Osteoblast (primary cell): ENCODE results near the gene PURB. TPM values are rescaled to one million over a fixed set of nuclear protein-coding genes. Genes with fewer than 3 reads are reported as not detected.
A peak's percentile ranks its signal among the peaks of the same experiment; 100 is the strongest.

Experiments used
- DNase-seq: peaks from one replicate; pipeline ENCODE4 v3.0.0; 2011; ENCODE audit warnings: low spot score, mixed read lengths; ENCODE audit not compliant: insufficient read length; ENCODE audit errors: missing footprints
- H2AFZ ChIP-seq: 2 replicates; pipeline ENCODE4 v1.6.0; 2011; ENCODE audit warnings: mild to moderate bottlenecking, low read length
- H3K27ac ChIP-seq: 2 replicates; pipeline ENCODE4 v1.5.1; 2011; ENCODE audit warnings: mild to moderate bottlenecking, low read depth, low read length, moderate library complexity
- H3K27me3 ChIP-seq: 2 replicates; pipeline ENCODE4 v1.6.0; 2012; ENCODE audit warnings: mild to moderate bottlenecking, control low read depth, inconsistent platforms, low read length, moderate library complexity; ENCODE audit not compliant: insufficient read depth
- H3K36me3 ChIP-seq: 2 replicates; pipeline ENCODE4 v1.5.1; 2011; ENCODE audit warnings: mild to moderate bottlenecking, low read length, control low read depth, moderate library complexity; ENCODE audit not compliant: insufficient read depth
- H3K4me1 ChIP-seq: 2 replicates; pipeline ENCODE4 v1.5.1; 2011; ENCODE audit warnings: mild to moderate bottlenecking, low read length, control low read depth, moderate library complexity; ENCODE audit not compliant: insufficient read depth
- H3K4me2 ChIP-seq: 2 replicates; pipeline ENCODE4 v1.6.0; 2011; ENCODE audit warnings: mild to moderate bottlenecking, low read length; ENCODE audit not compliant: insufficient read depth
- H3K4me3 ChIP-seq: fragments of 200-600 bp; sonication (generic); 3 replicates; pipeline ENCODE4 v1.5.1; 2012; ENCODE audit warnings: mild to moderate bottlenecking, low read length, inconsistent platforms; ENCODE audit not compliant: insufficient read depth
- H3K79me2 ChIP-seq: 2 replicates; pipeline ENCODE4 v1.6.0; 2012; ENCODE audit warnings: mild to moderate bottlenecking, low read length, control low read depth, inconsistent platforms; ENCODE audit not compliant: insufficient read depth
- H3K9me3 ChIP-seq: 2 replicates; pipeline ENCODE4 v1.5.1; 2011; ENCODE audit warnings: low read depth, low read length, control low read depth
- H4K20me1 ChIP-seq: 2 replicates; pipeline ENCODE4 v1.6.0; 2012; ENCODE audit warnings: mild to moderate bottlenecking, low read length, control low read depth; ENCODE audit not compliant: insufficient read depth
- total RNA-seq: library from RNA; depleted of rRNA; stranded (reverse); fragments of >200 nt; gene quantifications from 2 replicates; pipeline ENCODE4 v1.2.3, GENCODE V29; 2012
- TF ChIP-seq, protein P1 (sequence below): IDR thresholded peaks from 2 replicates; pipeline ENCODE4 v1.5.1; 2011; ENCODE audit warnings: mild to moderate bottlenecking, low read depth, low read length, moderate library complexity; ENCODE audit errors: extremely low read depth

The PURB gene
- total RNA-seq, 1 donor, result 22.8 TPM

DNA sequence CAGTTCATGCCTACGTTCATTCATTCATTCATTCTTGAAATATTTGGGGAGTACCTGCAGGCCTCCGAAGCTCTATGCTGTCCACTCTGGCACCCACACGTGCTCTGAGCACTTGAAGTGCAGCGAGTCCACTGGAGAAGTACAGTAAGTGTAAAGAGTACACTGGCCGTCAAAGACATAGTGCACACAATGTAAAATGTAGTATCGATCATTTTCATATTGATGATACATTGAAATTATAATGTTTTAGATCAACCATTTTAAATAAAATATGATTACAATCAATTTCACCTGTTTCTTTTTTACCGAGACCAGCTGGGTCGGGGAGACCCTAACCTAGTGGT is 37.0 kb upstream of the PURB start:
- no peak overlapping the region for H2AFZ ChIP-seq
- no peak overlapping the region for H3K27ac ChIP-seq
- H3K4me2 ChIP-seq, result no peak overlapping the region
- H3K79me2 ChIP-seq, result no peaks in the 10 kb centered on the region
- no peaks in the 10 kb centered on the region for H3K9me3 ChIP-seq
- H3K4me1 ChIP-seq, result no peaks in the 10 kb centered on the region
- H3K4me3 ChIP-seq, result no peak overlapping the region
- TF ChIP-seq, protein P1, sequence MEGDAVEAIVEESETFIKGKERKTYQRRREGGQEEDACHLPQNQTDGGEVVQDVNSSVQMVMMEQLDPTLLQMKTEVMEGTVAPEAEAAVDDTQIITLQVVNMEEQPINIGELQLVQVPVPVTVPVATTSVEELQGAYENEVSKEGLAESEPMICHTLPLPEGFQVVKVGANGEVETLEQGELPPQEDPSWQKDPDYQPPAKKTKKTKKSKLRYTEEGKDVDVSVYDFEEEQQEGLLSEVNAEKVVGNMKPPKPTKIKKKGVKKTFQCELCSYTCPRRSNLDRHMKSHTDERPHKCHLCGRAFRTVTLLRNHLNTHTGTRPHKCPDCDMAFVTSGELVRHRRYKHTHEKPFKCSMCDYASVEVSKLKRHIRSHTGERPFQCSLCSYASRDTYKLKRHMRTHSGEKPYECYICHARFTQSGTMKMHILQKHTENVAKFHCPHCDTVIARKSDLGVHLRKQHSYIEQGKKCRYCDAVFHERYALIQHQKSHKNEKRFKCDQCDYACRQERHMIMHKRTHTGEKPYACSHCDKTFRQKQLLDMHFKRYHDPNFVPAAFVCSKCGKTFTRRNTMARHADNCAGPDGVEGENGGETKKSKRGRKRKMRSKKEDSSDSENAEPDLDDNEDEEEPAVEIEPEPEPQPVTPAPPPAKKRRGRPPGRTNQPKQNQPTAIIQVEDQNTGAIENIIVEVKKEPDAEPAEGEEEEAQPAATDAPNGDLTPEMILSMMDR, result no peak
- no peaks in the 10 kb centered on the region for H3K36me3 ChIP-seq
- DNase-seq, result no peak
- H4K20me1 ChIP-seq, result no peaks in the 10 kb centered on the region
- no peaks in the 10 kb centered on the region for H3K27me3 ChIP-seq

DNA sequence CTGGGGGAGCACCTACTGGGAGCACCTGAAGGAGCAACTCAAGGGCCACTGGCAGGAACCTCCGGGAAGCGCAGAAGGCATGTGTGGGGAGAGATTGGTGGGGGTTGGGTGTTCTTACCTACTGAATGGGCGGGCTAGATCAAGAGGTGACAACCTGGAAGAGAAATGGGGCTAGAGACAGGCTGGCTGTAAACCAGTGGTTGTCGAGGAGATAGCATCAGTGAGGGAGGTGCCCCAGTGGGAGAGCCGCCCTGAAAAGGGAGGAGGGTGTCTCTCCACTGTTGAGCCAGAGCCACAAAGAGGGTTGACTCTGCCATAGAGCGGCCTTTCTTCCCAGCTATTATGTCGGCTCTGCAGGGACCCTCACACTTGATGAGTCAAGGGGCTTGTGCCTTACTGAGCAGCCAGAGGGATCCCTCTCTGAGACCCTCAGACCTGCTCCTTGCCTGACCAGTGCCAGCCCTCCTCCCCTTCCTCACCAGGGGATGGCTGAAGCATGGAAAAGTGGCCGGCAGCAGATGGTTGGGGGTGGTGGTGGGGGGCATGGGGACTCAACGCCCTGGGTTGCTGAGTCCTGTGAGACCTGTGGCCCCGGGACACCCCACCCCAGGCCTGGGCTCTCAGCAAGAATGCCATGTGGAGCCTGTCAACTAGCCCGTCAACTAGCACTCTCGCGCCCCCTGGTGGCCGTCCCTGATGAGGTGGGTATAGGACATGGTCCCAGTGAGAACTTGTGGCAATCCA is 36.4 kb upstream of the PURB start:
- H3K36me3 ChIP-seq, result no peaks in the 10 kb centered on the region
- H3K9me3 ChIP-seq, result no peaks in the 10 kb centered on the region
- no peak overlapping the region for H3K4me3 ChIP-seq
- H3K27ac ChIP-seq, result no peak overlapping the region
- H3K79me2 ChIP-seq, result no peaks in the 10 kb centered on the region
- no peaks in the 10 kb centered on the region for H4K20me1 ChIP-seq
- H3K4me1 ChIP-seq, result no peaks in the 10 kb centered on the region
- H2AFZ ChIP-seq, result no peak overlapping the region
- TF ChIP-seq, protein P1, result peak; percentile 73
- H3K4me2 ChIP-seq, result no peak overlapping the region
- H3K27me3 ChIP-seq, result no peaks in the 10 kb centered on the region
- DNase-seq, result peak; percentile 93

- no peak overlapping the region for H3K4me3 ChIP-seq
- H3K4me2 ChIP-seq, result no peak overlapping the region
- no peaks in the 10 kb centered on the region for H3K27me3 ChIP-seq
- no peak overlapping the region for H3K27ac ChIP-seq
- TF ChIP-seq, protein P1, result no peak
- H3K4me1 ChIP-seq, result no peaks in the 10 kb centered on the region
- no peak overlapping the region for H2AFZ ChIP-seq
- DNase-seq, result no peak
- no peaks in the 10 kb centered on the region for H3K79me2 ChIP-seq
- H4K20me1 ChIP-seq, result no peaks in the 10 kb centered on the region
- H3K9me3 ChIP-seq, result no peaks in the 10 kb centered on the region
- H3K36me3 ChIP-seq, result no peaks in the 10 kb centered on the region
Measured at GRCh38 chr7:44920119-44920518, 34.8 kb upstream of the PURB start.

- no peaks in the 10 kb centered on the region for H3K4me1 ChIP-seq
- no peak overlapping the region for H3K27ac ChIP-seq
- H4K20me1 ChIP-seq, result no peaks in the 10 kb centered on the region
- H3K4me3 ChIP-seq, result no peak overlapping the region
- no peak overlapping the region for H2AFZ ChIP-seq
- TF ChIP-seq, protein P1, result no peak
- no peaks in the 10 kb centered on the region for H3K27me3 ChIP-seq
- H3K79me2 ChIP-seq, result no peaks in the 10 kb centered on the region
- no peaks in the 10 kb centered on the region for H3K9me3 ChIP-seq
- no peak overlapping the region for H3K4me2 ChIP-seq
- H3K36me3 ChIP-seq, result no peaks in the 10 kb centered on the region
- no peak for DNase-seq
Measured at GRCh38 chr7:44918029-44918428, 32.7 kb upstream of the PURB start.
